SK-N-MC (cell line): Measurements from ENCODE around the gene KCNS1.

ENCODE experiments used
- DNase-seq: peaks from one replicate; pipeline ENCODE4 v3.0.0-alpha.2; 2011; ENCODE audit warnings: low read depth, low spot score
- H3K27ac ChIP-seq: fragments of 200-600 bp; sonication (generic); 2 replicates; pipeline ENCODE4 v1.5.1; 2016; ENCODE audit warnings: mixed run types
- H3K36me3 ChIP-seq: fragments of 200-600 bp; sonication (generic); 2 replicates; pipeline ENCODE4 v1.6.1; 2017; ENCODE audit warnings: antibody characterized with exemption, low read length, mixed read lengths; ENCODE audit not compliant: insufficient read depth
- H3K4me3 ChIP-seq: fragments of 200-600 bp; sonication (generic); 2 replicates; pipeline ENCODE4 v1.5.1; 2016
- H3K9ac ChIP-seq: fragments of 200-600 bp; sonication (generic); 2 replicates; pipeline ENCODE4 v1.8.0; 2017; ENCODE audit warnings: mixed run types, mixed read lengths; ENCODE audit not compliant: insufficient read length
- H3K9me3 ChIP-seq: fragments of 200-600 bp; sonication (generic); 2 replicates; pipeline ENCODE4 v1.6.1; 2017; ENCODE audit warnings: low read depth, mild to moderate bottlenecking, antibody characterized with exemption, low read length, moderate library complexity, mixed read lengths
- EZH2 ChIP-seq: fragments of 200-600 bp; sonication (generic); IDR thresholded peaks from one replicate; pipeline ENCODE4 v1.6.1; 2017; ENCODE audit warnings: antibody characterized with exemption
- FOXP2 ChIP-seq: optimal IDR thresholded peaks from 2 replicates; pipeline ENCODE3; 2011; ENCODE audit warnings: mild to moderate bottlenecking, moderate library complexity; ENCODE audit not compliant: insufficient read depth; ENCODE audit errors: extremely low read length, control extremely low read depth
- POLR2AphosphoS5 ChIP-seq: IDR thresholded peaks from 2 replicates; pipeline ENCODE4 v1.6.1; 2012; ENCODE audit warnings: mild to moderate bottlenecking, low read depth, low read length, borderline replicate concordance

KCNS1 gene

GRCh38 chr20:45121388-45121787 is 20.5 kb upstream of the KCNS1 start:
- Histone ChIP-seq H3K9ac (no peak overlapping the region), H3K27ac (no peak overlapping the region), H3K9me3 (no peaks in the 10 kb centered on the region), H3K4me3 (no peak overlapping the region), H3K36me3 (no peaks in the 10 kb centered on the region)
- no peak for DNase-seq
- no peak for TF ChIP-seq EZH2
- TF ChIP-seq FOXP2, result no peak
- no peak for TF ChIP-seq POLR2AphosphoS5

GRCh38 chr20:45119556-45120266 is 18.8 kb upstream of the KCNS1 start:
- Histone ChIP-seq H3K36me3 (no peaks in the 10 kb centered on the region), H3K9me3 (no peaks in the 10 kb centered on the region), H3K4me3 (no peak overlapping the region), H3K27ac (no peak overlapping the region), H3K9ac (no peak overlapping the region)
- TF ChIP-seq FOXP2, result no peak
- no peak for TF ChIP-seq POLR2AphosphoS5
- DNase-seq, result no peak

DNA sequence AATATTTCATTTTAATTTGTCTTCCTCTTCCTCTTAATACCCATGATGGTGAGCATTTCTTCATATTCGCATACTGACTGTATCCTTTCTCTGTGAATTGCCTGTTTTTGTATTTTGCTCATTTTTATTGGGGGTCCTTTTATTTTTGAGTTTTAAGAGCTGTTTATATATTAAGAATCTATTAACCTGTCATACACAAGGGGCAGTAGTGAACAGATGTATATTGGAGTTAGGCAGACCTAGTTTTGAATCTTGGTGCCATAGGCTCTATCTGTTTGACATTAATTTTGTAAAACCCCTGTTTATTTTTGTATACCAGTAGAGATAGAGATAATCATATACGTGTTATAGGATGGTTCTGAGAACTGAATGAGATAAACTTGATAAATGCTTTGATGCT is 17.1 kb upstream of the KCNS1 start:
- Histone ChIP-seq H3K4me3 (no peak overlapping the region), H3K9me3 (no peaks in the 10 kb centered on the region), H3K27ac (no peak overlapping the region), H3K36me3 (no peaks in the 10 kb centered on the region), H3K9ac (no peak overlapping the region)
- no peak for TF ChIP-seq POLR2AphosphoS5
- no peak for TF ChIP-seq EZH2
- TF ChIP-seq FOXP2, result no peak
- DNase-seq, result no peak

GRCh38 chr20:45117581-45117980 is 16.7 kb upstream of the KCNS1 start:
- no peak overlapping the region for H3K27ac ChIP-seq
- no peak overlapping the region for H3K4me3 ChIP-seq
- no peaks in the 10 kb centered on the region for H3K36me3 ChIP-seq
- no peaks in the 10 kb centered on the region for H3K9me3 ChIP-seq
- no peak for DNase-seq
- no peak for TF ChIP-seq POLR2AphosphoS5
- no peak for TF ChIP-seq EZH2
- TF ChIP-seq FOXP2, result no peak
- H3K9ac ChIP-seq, result no peak overlapping the region

DNA sequence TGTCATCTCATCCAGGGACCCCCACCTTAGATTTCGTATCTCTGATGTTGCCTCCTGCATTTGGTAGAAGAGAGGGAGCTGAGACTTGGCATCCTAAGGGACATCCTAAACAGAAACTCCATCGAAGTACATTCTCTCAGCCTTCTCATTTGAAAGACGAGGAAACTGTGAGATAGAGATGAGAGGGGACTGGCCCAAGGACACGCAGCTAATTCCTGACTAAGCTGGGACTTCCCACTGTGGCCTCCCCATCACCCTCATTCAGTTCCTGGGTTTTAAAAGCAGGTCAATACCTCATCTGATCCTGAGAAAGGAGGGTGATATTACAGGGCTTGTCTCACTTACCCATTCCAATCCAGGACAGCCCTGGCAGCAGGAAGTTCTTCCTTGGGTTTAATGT is 14.9 kb upstream of the KCNS1 start:
- no peak for DNase-seq
- TF ChIP-seq EZH2 (no peak), POLR2AphosphoS5 (no peak), FOXP2 (no peak)
- H3K9me3 ChIP-seq, result no peaks in the 10 kb centered on the region
- H3K27ac ChIP-seq, result no peak overlapping the region
- no peak overlapping the region for H3K4me3 ChIP-seq
- H3K9ac ChIP-seq, result no peak overlapping the region
- no peaks in the 10 kb centered on the region for H3K36me3 ChIP-seq

DNA sequence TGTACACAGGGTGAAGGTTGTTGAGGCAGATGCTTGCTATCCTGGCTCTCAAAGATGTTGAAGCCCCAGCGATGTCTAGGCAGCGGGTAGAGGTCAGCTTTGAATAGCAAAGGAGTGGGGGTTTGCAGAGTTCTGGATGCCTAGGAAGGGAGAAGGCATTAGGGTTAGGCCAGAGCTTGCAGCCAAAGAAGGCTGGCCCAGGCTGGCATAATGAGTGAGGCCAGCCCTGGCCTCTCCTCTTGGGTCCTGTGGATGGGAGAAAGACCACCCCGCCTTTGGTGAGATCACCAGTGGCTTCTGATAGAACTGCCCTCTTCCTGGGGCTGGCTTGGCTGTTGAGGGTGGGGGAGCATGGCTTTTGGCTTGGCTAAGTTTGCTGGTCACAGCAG is 14.5 kb upstream of the KCNS1 start:
- Histone ChIP-seq H3K9ac (no peak overlapping the region), H3K27ac (no peak overlapping the region), H3K9me3 (no peaks in the 10 kb centered on the region), H3K4me3 (no peak overlapping the region), H3K36me3 (no peaks in the 10 kb centered on the region)
- DNase-seq, result no peak
- TF ChIP-seq FOXP2, result no peak
- TF ChIP-seq EZH2, result no peak
- no peak for TF ChIP-seq POLR2AphosphoS5

- H3K4me3 ChIP-seq, result no peak within 1 kb of the TSS
Measured at GRCh38 chr20:45114465-45115385, 13.8 kb upstream of the KCNS1 start, which contains the start of gene WFDC5. Gene WFDC5, minus strand, starts transcription at chr20:45115174. Its CDS starts 91 bp downstream, at chr20:45115083.

GRCh38 chr20:45113865-45114264 is 12.9 kb upstream of the KCNS1 start:
- H3K9ac ChIP-seq, result no peak overlapping the region
- no peak overlapping the region for H3K4me3 ChIP-seq
- no peak overlapping the region for H3K27ac ChIP-seq
- H3K36me3 ChIP-seq, result no peaks in the 10 kb centered on the region
- DNase-seq, result no peak
- H3K9me3 ChIP-seq, result no peaks in the 10 kb centered on the region
- TF ChIP-seq FOXP2 (no peak), POLR2AphosphoS5 (no peak), EZH2 (no peak)

More at GRCh38 chr20:45114465-45115385, 13.8 kb upstream of the KCNS1 start, which contains the start of gene WFDC5:
- no peaks in the 10 kb centered on the region for H3K36me3 ChIP-seq
- DNase-seq, result no peak
- no peak within 1 kb of the TSS for H3K9ac ChIP-seq
- TF ChIP-seq FOXP2 (no peak), POLR2AphosphoS5 (no peak), EZH2 (no peak)
- no peak within 1 kb of the TSS for H3K27ac ChIP-seq
- H3K9me3 ChIP-seq, result no peaks in the 10 kb centered on the region
